ENCODE results near the gene DDC. TPM values are rescaled to one million over a fixed set of nuclear protein-coding genes. Genes with fewer than 3 reads are reported as not detected.

The DDC gene
- total and polyA plus RNA-seq, 2 donors (not counting 3 experiments of a cell fraction or from before 2014, with no cell fraction given) = not detected

DNA sequence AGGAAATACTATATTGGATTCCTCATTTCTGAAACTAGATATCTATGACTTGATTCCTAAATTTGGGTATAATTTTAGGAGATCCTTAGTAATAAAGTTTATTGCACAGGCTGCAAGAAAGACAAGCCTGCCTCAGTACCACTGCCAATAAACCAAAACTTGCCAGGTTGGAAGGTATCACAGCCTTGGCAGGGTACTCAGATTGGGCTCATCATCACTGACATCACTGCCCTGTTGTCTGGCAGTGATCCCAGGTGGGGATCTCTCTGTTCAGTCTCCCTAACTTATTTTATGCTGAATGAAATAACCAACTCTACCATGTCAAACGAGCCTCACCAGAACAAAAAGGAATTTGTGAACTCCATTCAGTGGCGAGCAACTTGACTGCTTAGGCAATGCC is 133.9 kb downstream of the DDC start:
- no TSS peak for BruUV-seq (replicated peaks)
- FAIRE-seq (no peak), DNase-seq (ENCODE audit: low read depth, low spot score) (no peak)
- no peaks in the 10 kb centered on the region for H3K36me3 ChIP-seq (ENCODE audit: control insufficient read depth in 2 of 2, extremely low read depth in 1 of 2, insufficient read depth in 2 of 2, low read length in 2 of 2)
- no peaks in the 10 kb centered on the region for H3K27me3 ChIP-seq (ENCODE audit: control insufficient read depth in 2 of 2, insufficient read depth in 2 of 2, low read length in 2 of 2)
- no peaks in the 10 kb centered on the region for H4K20me1 ChIP-seq (replicated peaks; ENCODE audit: control insufficient read depth, extremely low read depth, insufficient read depth, low read length)
- H3K27ac ChIP-seq (ENCODE audit: insufficient read depth, low read depth, low read length) = no peak overlapping the region
- TF ChIP-seq, protein P1, sequence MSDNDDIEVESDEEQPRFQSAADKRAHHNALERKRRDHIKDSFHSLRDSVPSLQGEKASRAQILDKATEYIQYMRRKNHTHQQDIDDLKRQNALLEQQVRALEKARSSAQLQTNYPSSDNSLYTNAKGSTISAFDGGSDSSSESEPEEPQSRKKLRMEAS (IDR thresholded peaks at IDR 0.05; ENCODE audit: insufficient read depth, insufficient read length) = no peak
- no peak for TF ChIP-seq JUN (IDR thresholded peaks at IDR 0.05; ENCODE audit: borderline replicate concordance, insufficient read depth, insufficient read length, low read depth)
- TF ChIP-seq MYC (IDR thresholded peaks at IDR 0.05; ENCODE audit: low read depth, low read length) = no peak
- TF ChIP-seq, protein P2, sequence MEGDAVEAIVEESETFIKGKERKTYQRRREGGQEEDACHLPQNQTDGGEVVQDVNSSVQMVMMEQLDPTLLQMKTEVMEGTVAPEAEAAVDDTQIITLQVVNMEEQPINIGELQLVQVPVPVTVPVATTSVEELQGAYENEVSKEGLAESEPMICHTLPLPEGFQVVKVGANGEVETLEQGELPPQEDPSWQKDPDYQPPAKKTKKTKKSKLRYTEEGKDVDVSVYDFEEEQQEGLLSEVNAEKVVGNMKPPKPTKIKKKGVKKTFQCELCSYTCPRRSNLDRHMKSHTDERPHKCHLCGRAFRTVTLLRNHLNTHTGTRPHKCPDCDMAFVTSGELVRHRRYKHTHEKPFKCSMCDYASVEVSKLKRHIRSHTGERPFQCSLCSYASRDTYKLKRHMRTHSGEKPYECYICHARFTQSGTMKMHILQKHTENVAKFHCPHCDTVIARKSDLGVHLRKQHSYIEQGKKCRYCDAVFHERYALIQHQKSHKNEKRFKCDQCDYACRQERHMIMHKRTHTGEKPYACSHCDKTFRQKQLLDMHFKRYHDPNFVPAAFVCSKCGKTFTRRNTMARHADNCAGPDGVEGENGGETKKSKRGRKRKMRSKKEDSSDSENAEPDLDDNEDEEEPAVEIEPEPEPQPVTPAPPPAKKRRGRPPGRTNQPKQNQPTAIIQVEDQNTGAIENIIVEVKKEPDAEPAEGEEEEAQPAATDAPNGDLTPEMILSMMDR (IDR thresholded peaks at IDR 0.05; ENCODE audit: extremely low read depth in 1 of 2, insufficient read depth in 1 of 2, low read depth in 1 of 2, low read length in 2 of 2) = no peak
- no peak for TF ChIP-seq POLR2A (IDR thresholded peaks at IDR 0.05; ENCODE audit: low read depth, low read length)
- no peak for TF ChIP-seq EZH2 (IDR thresholded peaks at IDR 0.05; ENCODE audit: borderline replicate concordance, low read depth, low read length, severe bottlenecking)
- TF ChIP-seq FOS (IDR thresholded peaks at IDR 0.05; ENCODE audit: borderline replicate concordance, insufficient read depth, low read length) = no peak
- TF ChIP-seq POLR2AphosphoS5 (IDR thresholded peaks at IDR 0.05; ENCODE audit: insufficient read depth, low read depth, low read length) = no peak
- TF ChIP-seq GATA2 (IDR thresholded peaks at IDR 0.05; ENCODE audit: insufficient read depth, insufficient read length, low read depth, low read length) = no peak
- H3K9me1 ChIP-seq (replicated peaks; ENCODE audit: control insufficient read depth, extremely low read depth, insufficient read depth, low read length) = no peaks in the 10 kb centered on the region
- intact Hi-C loops (cut with micrococcal nuclease) (no loop called here), dilution Hi-C loops (cut with MboI; ENCODE audit: extremely low pct_ligation_motif_present, low sequenced_read_pairs) (no loop called here)
- H3K9me3 ChIP-seq (replicated peaks; ENCODE audit: control insufficient read depth, insufficient read depth, low read length) = no peaks in the 10 kb centered on the region
- ChIA-PET POLR2A (no interaction called here), CTCF (interaction anchor here (1.8 kb wide), 1 partner anchor 13 kb away, joined by 7 read pairs; no protein-coding TSS in a partner anchor)
- H3K9ac ChIP-seq (replicated peaks; ENCODE audit: extremely low read depth, insufficient read depth, low read length) = no peak overlapping the region
- H3K4me3 ChIP-seq (replicated peaks in 1 of 3; ENCODE audit: insufficient read depth in 1 of 3, low read depth in 1 of 3, low read length in 3 of 3) = no peak overlapping the region
- no peak overlapping the region for H2AFZ ChIP-seq (ENCODE audit: low read depth, low read length)
- H3K4me2 ChIP-seq (ENCODE audit: insufficient read depth, low read length) = no peak overlapping the region
- H3K79me2 ChIP-seq (ENCODE audit: control insufficient read depth, insufficient read depth, low read length) = no peaks in the 10 kb centered on the region
- H3K4me1 ChIP-seq (ENCODE audit: control insufficient read depth, extremely low read depth, insufficient read depth, low read length) = peaks cover 6% of the 10 kb centered on the region
